ENCODE results near the gene SPAG8. TPM values are rescaled to one million over a fixed set of nuclear protein-coding genes. Genes with fewer than 3 reads are reported as not detected.

SPAG8 gene
- total and polyA plus RNA-seq, 2 experiments from 2014 or later: 0.45 TPM

GRCh38 chr9:35790025-35790384 is 22.1 kb downstream of the SPAG8 start:
- H3K4me1 ChIP-seq (ENCODE audit: insufficient read depth): peaks cover 9% of the 10 kb centered on the region; the same call in 1 of the 2 replicates
- no peak overlapping the region for H2AFZ ChIP-seq
- no peaks in the 10 kb centered on the region; the same call in 2 of the 3 replicates for H3K9me3 Mint-ChIP-seq
- no peak overlapping the region for H3K4me2 ChIP-seq
- H3K36me3 ChIP-seq (ENCODE audit: insufficient read depth): 0 out of 2 replicates have a peak, but pooled peaks cover 3% of the 10 kb centered on the region
- H3K4me3 Mint-ChIP-seq: no peak overlapping the region; the same call in 2 of the 3 replicates
- H3K36me3 Mint-ChIP-seq (ENCODE audit: low read depth): peaks cover 14% of the 10 kb centered on the region
- peaks cover 14% of the 10 kb centered on the region for H3K27me3 Mint-ChIP-seq (ENCODE audit: insufficient read depth, low read depth, poor library complexity)
- peaks cover 7% of the 10 kb centered on the region; the same call in 1 of the 2 replicates for H3K27me3 ChIP-seq (ENCODE audit: insufficient read depth)
- ATAC-seq: peak; percentile 3
- 0 out of 2 replicates have a peak overlapping the region, but pooled peaks have one; percentile 5 for H3K27ac ChIP-seq (ENCODE audit: low read depth)
- no peak overlapping the region for H3K4me3 ChIP-seq
- no peak for TF ChIP-seq POLR2AphosphoS5 (IDR thresholded peaks at IDR 0.05; ENCODE audit: low read depth)
- TF ChIP-seq EZH2phosphoT487 (IDR thresholded peaks at IDR 0.05; ENCODE audit: unreplicated experiment): no peak
- TF ChIP-seq NANOG (IDR thresholded peaks at IDR 0.05; ENCODE audit: borderline replicate concordance): no peak
- TF ChIP-seq, protein P1, sequence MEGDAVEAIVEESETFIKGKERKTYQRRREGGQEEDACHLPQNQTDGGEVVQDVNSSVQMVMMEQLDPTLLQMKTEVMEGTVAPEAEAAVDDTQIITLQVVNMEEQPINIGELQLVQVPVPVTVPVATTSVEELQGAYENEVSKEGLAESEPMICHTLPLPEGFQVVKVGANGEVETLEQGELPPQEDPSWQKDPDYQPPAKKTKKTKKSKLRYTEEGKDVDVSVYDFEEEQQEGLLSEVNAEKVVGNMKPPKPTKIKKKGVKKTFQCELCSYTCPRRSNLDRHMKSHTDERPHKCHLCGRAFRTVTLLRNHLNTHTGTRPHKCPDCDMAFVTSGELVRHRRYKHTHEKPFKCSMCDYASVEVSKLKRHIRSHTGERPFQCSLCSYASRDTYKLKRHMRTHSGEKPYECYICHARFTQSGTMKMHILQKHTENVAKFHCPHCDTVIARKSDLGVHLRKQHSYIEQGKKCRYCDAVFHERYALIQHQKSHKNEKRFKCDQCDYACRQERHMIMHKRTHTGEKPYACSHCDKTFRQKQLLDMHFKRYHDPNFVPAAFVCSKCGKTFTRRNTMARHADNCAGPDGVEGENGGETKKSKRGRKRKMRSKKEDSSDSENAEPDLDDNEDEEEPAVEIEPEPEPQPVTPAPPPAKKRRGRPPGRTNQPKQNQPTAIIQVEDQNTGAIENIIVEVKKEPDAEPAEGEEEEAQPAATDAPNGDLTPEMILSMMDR (conservative IDR thresholded peaks at IDR 0.05; ENCODE audit: low read depth in 2 of 2): no peak
- TF ChIP-seq ZNF331 (CRISPR knock-in tag; IDR thresholded peaks at IDR 0.05; ENCODE audit: low read depth): no peak
- no peak for TF ChIP-seq CREB1 (CRISPR knock-in tag; IDR thresholded peaks at IDR 0.05; ENCODE audit: low read depth)
- TF ChIP-seq REST (IDR thresholded peaks at IDR 0.05; ENCODE audit: unreplicated experiment): no peak
- no peak for TF ChIP-seq EZH2 (IDR thresholded peaks at IDR 0.05; ENCODE audit: low read depth, unreplicated experiment)
- TF ChIP-seq ETS1 (IDR thresholded peaks at IDR 0.05): no peak
- TF ChIP-seq STAT1 (IDR thresholded peaks at IDR 0.05; ENCODE audit: unreplicated experiment): no peak
- TF ChIP-seq, protein P2, sequence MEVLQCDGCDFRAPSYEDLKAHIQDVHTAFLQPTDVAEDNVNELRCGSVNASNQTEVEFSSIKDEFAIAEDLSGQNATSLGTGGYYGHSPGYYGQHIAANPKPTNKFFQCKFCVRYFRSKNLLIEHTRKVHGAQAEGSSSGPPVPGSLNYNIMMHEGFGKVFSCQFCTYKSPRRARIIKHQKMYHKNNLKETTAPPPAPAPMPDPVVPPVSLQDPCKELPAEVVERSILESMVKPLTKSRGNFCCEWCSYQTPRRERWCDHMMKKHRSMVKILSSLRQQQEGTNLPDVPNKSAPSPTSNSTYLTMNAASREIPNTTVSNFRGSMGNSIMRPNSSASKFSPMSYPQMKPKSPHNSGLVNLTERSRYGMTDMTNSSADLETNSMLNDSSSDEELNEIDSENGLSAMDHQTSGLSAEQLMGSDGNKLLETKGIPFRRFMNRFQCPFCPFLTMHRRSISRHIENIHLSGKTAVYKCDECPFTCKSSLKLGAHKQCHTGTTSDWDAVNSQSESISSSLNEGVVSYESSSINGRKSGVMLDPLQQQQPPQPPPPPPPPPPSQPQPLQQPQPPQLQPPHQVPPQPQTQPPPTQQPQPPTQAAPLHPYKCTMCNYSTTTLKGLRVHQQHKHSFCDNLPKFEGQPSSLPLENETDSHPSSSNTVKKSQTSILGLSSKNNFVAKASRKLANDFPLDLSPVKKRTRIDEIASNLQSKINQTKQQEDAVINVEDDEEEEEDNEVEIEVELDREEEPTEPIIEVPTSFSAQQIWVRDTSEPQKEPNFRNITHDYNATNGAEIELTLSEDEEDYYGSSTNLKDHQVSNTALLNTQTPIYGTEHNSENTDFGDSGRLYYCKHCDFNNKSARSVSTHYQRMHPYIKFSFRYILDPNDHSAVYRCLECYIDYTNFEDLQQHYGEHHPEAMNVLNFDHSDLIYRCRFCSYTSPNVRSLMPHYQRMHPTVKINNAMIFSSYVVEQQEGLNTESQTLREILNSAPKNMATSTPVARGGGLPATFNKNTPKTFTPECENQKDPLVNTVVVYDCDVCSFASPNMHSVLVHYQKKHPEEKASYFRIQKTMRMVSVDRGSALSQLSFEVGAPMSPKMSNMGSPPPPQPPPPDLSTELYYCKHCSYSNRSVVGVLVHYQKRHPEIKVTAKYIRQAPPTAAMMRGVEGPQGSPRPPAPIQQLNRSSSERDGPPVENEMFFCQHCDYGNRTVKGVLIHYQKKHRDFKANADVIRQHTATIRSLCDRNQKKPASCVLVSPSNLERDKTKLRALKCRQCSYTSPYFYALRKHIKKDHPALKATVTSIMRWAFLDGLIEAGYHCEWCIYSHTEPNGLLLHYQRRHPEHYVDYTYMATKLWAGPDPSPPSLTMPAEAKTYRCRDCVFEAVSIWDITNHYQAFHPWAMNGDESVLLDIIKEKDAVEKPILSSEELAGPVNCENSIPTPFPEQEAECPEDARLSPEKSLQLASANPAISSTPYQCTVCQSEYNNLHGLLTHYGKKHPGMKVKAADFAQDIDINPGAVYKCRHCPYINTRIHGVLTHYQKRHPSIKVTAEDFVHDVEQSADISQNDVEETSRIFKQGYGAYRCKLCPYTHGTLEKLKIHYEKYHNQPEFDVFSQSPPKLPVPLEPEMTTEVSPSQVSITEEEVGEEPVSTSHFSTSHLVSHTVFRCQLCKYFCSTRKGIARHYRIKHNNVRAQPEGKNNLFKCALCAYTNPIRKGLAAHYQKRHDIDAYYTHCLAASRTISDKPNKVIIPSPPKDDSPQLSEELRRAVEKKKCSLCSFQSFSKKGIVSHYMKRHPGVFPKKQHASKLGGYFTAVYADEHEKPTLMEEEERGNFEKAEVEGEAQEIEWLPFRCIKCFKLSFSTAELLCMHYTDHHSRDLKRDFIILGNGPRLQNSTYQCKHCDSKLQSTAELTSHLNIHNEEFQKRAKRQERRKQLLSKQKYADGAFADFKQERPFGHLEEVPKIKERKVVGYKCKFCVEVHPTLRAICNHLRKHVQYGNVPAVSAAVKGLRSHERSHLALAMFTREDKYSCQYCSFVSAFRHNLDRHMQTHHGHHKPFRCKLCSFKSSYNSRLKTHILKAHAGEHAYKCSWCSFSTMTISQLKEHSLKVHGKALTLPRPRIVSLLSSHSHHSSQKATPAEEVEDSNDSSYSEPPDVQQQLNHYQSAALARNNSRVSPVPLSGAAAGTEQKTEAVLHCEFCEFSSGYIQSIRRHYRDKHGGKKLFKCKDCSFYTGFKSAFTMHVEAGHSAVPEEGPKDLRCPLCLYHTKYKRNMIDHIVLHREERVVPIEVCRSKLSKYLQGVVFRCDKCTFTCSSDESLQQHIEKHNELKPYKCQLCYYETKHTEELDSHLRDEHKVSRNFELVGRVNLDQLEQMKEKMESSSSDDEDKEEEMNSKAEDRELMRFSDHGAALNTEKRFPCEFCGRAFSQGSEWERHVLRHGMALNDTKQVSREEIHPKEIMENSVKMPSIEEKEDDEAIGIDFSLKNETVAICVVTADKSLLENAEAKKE (CRISPR knock-in tag; IDR thresholded peaks at IDR 0.05): no peak
- no peaks in the 10 kb centered on the region for H3K9me2 ChIP-seq (ENCODE audit: insufficient read depth)
- H4K20me1 ChIP-seq (replicated peaks; ENCODE audit: insufficient read depth): no peaks in the 10 kb centered on the region
- peaks cover 17% of the 10 kb centered on the region for H3K4me1 Mint-ChIP-seq
- H3F3A ChIP-seq (replicated peaks; ENCODE audit: low read depth): no peaks in the 10 kb centered on the region
- DNase-seq (ENCODE audit: low spot score): no peak
- no peaks in the 10 kb centered on the region for H3K79me2 ChIP-seq (replicated peaks; ENCODE audit: insufficient read depth)
- H3K27ac Mint-ChIP-seq: no peak overlapping the region; the same call in 1 of the 2 replicates

All from GM23338 (cell line).